HEK293 (cell line): ENCODE data around the gene SYTL3.

Experiments
- CTCF ChIA-PET: fragments of 350-600 bp; formaldehyde crosslinking; extraction: SDS; loops from one replicate; lab custom pipeline; 2021; ENCODE audit warnings: antibody characterized with exemption; lab: Yijun Ruan, JAX
- POLR2A ChIA-PET: fragments of 300-600 bp; formaldehyde crosslinking; extraction: SDS; loops from one replicate; lab custom pipeline; 2020; ENCODE audit warnings: antibody characterized with exemption, inconsistent platforms; lab: Yijun Ruan, JAX
- H3K27ac ChIP-seq: fragments of 200-500 bp; sonication (Bioruptor generic); 2 replicates; pipeline ENCODE4 v1.5.1; 2014; ENCODE audit warnings: low read depth, low read length, control low read depth, inconsistent platforms; ENCODE audit errors: extremely low read depth
- H3K36me3 ChIP-seq, 2 experiments: fragments of 200-500 bp in 1 of 2; sonication (Bioruptor generic) in 1 of 2; 1 replicate in 1 of 2; 2 replicates in 1 of 2; pipeline ENCODE4 v1.5.1; 2014 to 2017; ENCODE audit warnings: inconsistent platforms in 2 of 2, low read length in 2 of 2; ENCODE audit not compliant: control insufficient read depth in 2 of 2, insufficient read depth in 1 of 2
- H3K4me1 ChIP-seq: fragments of 200-500 bp; sonication (Bioruptor generic); 2 replicates; pipeline ENCODE4 v1.5.1; 2014; ENCODE audit warnings: mild to moderate bottlenecking, low read length, inconsistent platforms; ENCODE audit not compliant: control insufficient read depth, insufficient read depth
- H3K4me3 ChIP-seq: 2 replicates; pipeline ENCODE4 v1.5.1; 2011; ENCODE audit warnings: low read depth, mild to moderate bottlenecking, control low read depth, low read length, moderate library complexity
- H3K9me3 ChIP-seq: fragments of 200-500 bp; sonication (Bioruptor generic); 2 replicates; pipeline ENCODE4 v1.5.1; 2014; ENCODE audit warnings: low read depth, low read length, inconsistent platforms; ENCODE audit not compliant: control insufficient read depth, insufficient read depth
- SP7 ChIP-seq: fragments of 450-650 bp; formaldehyde crosslinking; IDR thresholded peaks from 2 replicates; pipeline ENCODE4 v1.5.1; 2016; ENCODE audit warnings: missing biosample characterization, missing genetic modification characterization
- ZBTB21 ChIP-seq: fragments of 450-650 bp; formaldehyde crosslinking; IDR thresholded peaks from 2 replicates; pipeline ENCODE4 v1.5.1; 2017; ENCODE audit warnings: missing biosample characterization, missing genetic modification characterization
- ZEB2 ChIP-seq: fragments of 450-650 bp; formaldehyde crosslinking; IDR thresholded peaks from 2 replicates; pipeline ENCODE4 v1.5.1; 2016; ENCODE audit warnings: missing biosample characterization, missing genetic modification characterization
- ZFP37 ChIP-seq: fragments of 450-650 bp; formaldehyde crosslinking; IDR thresholded peaks from 2 replicates; pipeline ENCODE4 v1.5.1; 2016; ENCODE audit warnings: missing biosample characterization, missing genetic modification characterization
- ZNF239 ChIP-seq: fragments of 450-650 bp; formaldehyde crosslinking; IDR thresholded peaks from 2 replicates; pipeline ENCODE4 v1.5.1; 2016; ENCODE audit warnings: missing biosample characterization, missing genetic modification characterization
- ZNF391 ChIP-seq: fragments of 450-650 bp; formaldehyde crosslinking; IDR thresholded peaks from 2 replicates; pipeline ENCODE4 v1.5.1; 2016; ENCODE audit warnings: low read depth, missing biosample characterization, missing genetic modification characterization, borderline replicate concordance
- ZNF426 ChIP-seq: fragments of 450-650 bp; formaldehyde crosslinking; IDR thresholded peaks from 2 replicates; pipeline ENCODE4 v1.5.1; 2017; ENCODE audit warnings: missing biosample characterization, missing genetic modification characterization, mild to moderate bottlenecking, inconsistent platforms, moderate library complexity
- ZNF514 ChIP-seq: fragments of 450-650 bp; formaldehyde crosslinking; IDR thresholded peaks from 2 replicates; pipeline ENCODE4 v1.5.1; 2016; ENCODE audit warnings: missing biosample characterization, missing genetic modification characterization
- ZNF585B ChIP-seq: fragments of 450-650 bp; formaldehyde crosslinking; IDR thresholded peaks from 2 replicates; pipeline ENCODE4 v1.5.1; 2016; ENCODE audit warnings: missing biosample characterization, missing genetic modification characterization
- ZNF600 ChIP-seq: fragments of 450-650 bp; formaldehyde crosslinking; IDR thresholded peaks from 2 replicates; pipeline ENCODE4 v1.5.1; 2016; ENCODE audit warnings: missing biosample characterization, missing genetic modification characterization
- ZNF639 ChIP-seq: fragments of 450-650 bp; formaldehyde crosslinking; IDR thresholded peaks from 2 replicates; pipeline ENCODE4 v1.5.1; 2016; ENCODE audit warnings: missing biosample characterization, missing genetic modification characterization
- ZNF707 ChIP-seq: fragments of 450-650 bp; formaldehyde crosslinking; IDR thresholded peaks from 2 replicates; pipeline ENCODE4 v1.5.1; 2016; ENCODE audit warnings: missing biosample characterization, missing genetic modification characterization
- ZNF768 ChIP-seq: fragments of 450-650 bp; formaldehyde crosslinking; IDR thresholded peaks from 2 replicates; pipeline ENCODE4 v1.5.1; 2018; ENCODE audit warnings: missing biosample characterization, mild to moderate bottlenecking, missing genetic modification characterization
- ZNF830 ChIP-seq: fragments of 450-650 bp; IDR thresholded peaks from 2 replicates; pipeline ENCODE4 v1.5.0; 2018; ENCODE audit warnings: missing biosample characterization, missing genetic modification characterization, low read depth, mild to moderate bottlenecking, moderate library complexity
- ZSCAN18 ChIP-seq: fragments of 450-650 bp; formaldehyde crosslinking; IDR thresholded peaks from 2 replicates; pipeline ENCODE4 v1.5.1; 2016; ENCODE audit warnings: missing biosample characterization, missing genetic modification characterization
- ZSCAN23 ChIP-seq: fragments of 450-650 bp; formaldehyde crosslinking; IDR thresholded peaks from 2 replicates; pipeline ENCODE4 v1.5.1; 2016; ENCODE audit warnings: missing biosample characterization, missing genetic modification characterization
- TF ChIP-seq, protein P1 (sequence below): fragments of 450-650 bp; formaldehyde crosslinking; IDR thresholded peaks from 2 replicates; pipeline ENCODE4 v1.5.1; 2016; ENCODE audit warnings: missing biosample characterization, missing genetic modification characterization

SYTL3 gene

DNA sequence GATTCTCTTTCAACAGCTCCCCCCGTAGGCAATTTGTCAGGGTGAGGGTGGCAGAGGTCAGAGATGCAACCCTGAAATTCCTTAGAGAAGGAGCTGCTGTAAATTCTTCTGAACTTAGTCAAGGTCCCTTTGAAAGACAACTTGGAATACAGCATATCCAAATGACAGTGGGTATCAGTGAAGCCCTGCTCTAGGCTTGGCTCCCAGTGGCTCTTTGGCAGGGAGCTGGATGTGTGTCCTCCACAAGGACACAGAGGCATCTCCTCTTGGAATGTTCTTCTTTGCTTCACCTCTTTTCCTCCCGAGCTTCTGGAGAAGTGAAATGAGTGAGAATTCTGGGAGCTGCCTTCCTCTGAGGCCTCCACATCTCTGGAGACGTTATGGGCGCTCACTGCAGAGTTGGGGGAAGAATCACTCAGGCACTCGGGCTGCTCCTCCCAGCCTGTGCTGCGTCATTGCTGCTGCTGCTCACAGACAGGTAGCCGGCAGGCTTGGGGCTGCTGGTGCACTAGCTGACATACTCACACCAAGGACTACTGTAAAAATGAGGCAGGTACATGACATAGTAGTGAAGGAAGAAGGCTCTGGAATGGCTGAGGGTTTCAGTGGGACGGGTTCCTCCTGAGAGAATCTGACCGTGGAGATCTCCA, 39.4 kb upstream of the SYTL3 start:
- ChIA-PET CTCF (interaction anchor here (0.6 to 1.6 kb wide), 3 partner anchors 114 to 396 kb away, joined by 3 to 9 read pairs (median 3); no protein-coding TSS in a partner anchor), POLR2A (interaction anchor here (0.6 kb wide), 1 partner anchor 10 kb away, joined by 3 read pairs; no protein-coding TSS in a partner anchor)
- H3K4me3 ChIP-seq = no peak overlapping the region
- TF ChIP-seq ZSCAN23 (tag by site-specific recombination) = no peak
- no peak for TF ChIP-seq ZNF514
- TF ChIP-seq SP7 (tag by site-specific recombination) = no peak
- TF ChIP-seq ZNF768 = no peak
- no peak for TF ChIP-seq ZEB2 (tag by site-specific recombination)
- TF ChIP-seq ZNF600 = no peak
- no peak for TF ChIP-seq ZSCAN18 (tag by site-specific recombination)
- no peak for TF ChIP-seq ZFP37 (tag by site-specific recombination)
- TF ChIP-seq ZNF830 = no peak
- no peak for TF ChIP-seq ZNF707 (tag by site-specific recombination)
- no peak for TF ChIP-seq ZNF639 (tag by site-specific recombination)
- no peak for TF ChIP-seq ZNF391 (tag by site-specific recombination)
- H3K4me1 ChIP-seq = no peaks in the 10 kb centered on the region
- peaks cover 11 to 97% of the 10 kb centered on the region in 2 experiments; a peak in 2 of 3 replicates for H3K36me3 ChIP-seq
- H3K27ac ChIP-seq = no peak overlapping the region
- H3K9me3 ChIP-seq = no peaks in the 10 kb centered on the region

GRCh38 chr6:158611039-158611438, 38.8 kb upstream of the SYTL3 start:
- no peaks in the 10 kb centered on the region for H3K4me1 ChIP-seq
- H3K27ac ChIP-seq = no peak overlapping the region
- no peaks in the 10 kb centered on the region for H3K9me3 ChIP-seq
- POLR2A ChIA-PET = no interaction called here
- H3K4me3 ChIP-seq = no peak overlapping the region
- peaks cover 11 to 95% of the 10 kb centered on the region in 2 experiments; a peak in 2 of 3 replicates for H3K36me3 ChIP-seq
- TF ChIP-seq ZNF426 (tag by site-specific recombination) (no peak), ZNF239 (tag by site-specific recombination) (no peak), ZBTB21 (no peak), ZNF585B (no peak)
- TF ChIP-seq, protein P1, sequence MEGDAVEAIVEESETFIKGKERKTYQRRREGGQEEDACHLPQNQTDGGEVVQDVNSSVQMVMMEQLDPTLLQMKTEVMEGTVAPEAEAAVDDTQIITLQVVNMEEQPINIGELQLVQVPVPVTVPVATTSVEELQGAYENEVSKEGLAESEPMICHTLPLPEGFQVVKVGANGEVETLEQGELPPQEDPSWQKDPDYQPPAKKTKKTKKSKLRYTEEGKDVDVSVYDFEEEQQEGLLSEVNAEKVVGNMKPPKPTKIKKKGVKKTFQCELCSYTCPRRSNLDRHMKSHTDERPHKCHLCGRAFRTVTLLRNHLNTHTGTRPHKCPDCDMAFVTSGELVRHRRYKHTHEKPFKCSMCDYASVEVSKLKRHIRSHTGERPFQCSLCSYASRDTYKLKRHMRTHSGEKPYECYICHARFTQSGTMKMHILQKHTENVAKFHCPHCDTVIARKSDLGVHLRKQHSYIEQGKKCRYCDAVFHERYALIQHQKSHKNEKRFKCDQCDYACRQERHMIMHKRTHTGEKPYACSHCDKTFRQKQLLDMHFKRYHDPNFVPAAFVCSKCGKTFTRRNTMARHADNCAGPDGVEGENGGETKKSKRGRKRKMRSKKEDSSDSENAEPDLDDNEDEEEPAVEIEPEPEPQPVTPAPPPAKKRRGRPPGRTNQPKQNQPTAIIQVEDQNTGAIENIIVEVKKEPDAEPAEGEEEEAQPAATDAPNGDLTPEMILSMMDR = no peak
- TF ChIP-seq, all 188 proteins: peak for 0
- CTCF ChIA-PET = interaction anchor here (0.6 to 1.6 kb wide), 3 partner anchors 390 to 411 kb away, joined by 3 to 9 read pairs (median 5); no protein-coding TSS in a partner anchor
